ENCODE results near the gene NHEJ1.

NHEJ1 gene

DNA sequence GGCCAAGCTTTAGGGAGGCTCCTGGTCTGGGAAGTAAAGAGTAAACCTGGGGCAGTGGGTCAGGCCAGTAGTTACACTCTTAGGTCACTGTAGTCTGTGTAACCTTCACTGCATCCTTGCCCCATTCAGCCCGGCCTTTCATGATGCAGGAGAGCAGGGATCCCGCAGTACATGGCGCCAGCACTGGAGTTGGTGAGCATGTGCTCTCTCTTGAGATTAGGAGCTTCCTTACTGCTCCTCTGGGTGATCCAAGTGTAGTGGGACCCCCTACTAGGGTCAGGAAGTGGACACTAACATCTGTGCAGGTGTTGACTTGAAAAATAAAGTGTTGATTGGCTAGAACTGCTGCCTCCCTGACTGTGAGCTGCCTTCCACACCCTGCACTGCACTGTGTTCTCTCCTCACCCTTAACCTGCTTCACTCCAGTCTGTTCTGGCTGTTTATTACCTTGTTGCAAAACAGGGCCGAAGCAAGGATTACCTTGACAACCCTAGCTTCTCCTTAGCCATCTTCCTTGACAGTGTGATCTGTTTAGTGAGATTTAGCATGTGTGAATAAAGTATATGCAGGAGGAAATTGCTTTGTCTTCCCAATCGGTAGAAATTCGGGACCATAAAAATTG lies 22.6 kb upstream of the NHEJ1 start:
- FAIRE-seq: no peak
- DNase-seq (ENCODE audit: insufficient read length, low spot score): no peak

DNA sequence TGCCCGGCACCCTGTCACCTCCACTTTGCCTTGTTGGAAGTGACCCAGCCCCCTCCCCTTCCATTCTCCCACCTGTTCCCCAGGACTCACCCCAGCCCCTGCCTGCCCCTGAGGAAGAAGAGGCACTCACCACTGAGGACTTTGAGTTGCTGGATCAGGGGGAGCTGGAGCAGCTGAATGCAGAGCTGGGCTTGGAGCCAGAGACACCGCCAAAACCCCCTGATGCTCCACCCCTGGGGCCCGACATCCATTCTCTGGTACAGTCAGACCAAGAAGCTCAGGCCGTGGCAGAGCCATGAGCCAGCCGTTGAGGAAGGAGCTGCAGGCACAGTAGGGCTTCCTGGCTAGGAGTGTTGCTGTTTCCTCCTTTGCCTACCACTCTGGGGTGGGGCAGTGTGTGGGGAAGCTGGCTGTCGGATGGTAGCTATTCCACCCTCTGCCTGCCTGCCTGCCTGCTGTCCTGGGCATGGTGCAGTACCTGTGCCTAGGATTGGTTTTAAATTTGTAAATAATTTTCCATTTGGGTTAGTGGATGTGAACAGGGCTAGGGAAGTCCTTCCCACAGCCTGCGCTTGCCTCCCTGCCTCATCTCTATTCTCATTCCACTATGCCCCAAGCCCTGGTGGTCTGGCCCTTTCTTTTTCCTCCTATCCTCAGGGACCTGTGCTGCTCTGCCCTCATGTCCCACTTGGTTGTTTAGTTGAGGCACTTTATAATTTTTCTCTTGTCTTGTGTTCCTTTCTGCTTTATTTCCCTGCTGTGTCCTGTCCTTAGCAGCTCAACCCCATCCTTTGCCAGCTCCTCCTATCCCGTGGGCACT lies 21.9 kb upstream of the NHEJ1 start:
- FAIRE-seq (no peak), DNase-seq (ENCODE audit: insufficient read length, low spot score) (no peak)

GRCh38 chr2:219181531-219181930 lies 20.9 kb upstream of the NHEJ1 start:
- no peak for FAIRE-seq
- DNase-seq (ENCODE audit: insufficient read length, low spot score): no peak

DNA sequence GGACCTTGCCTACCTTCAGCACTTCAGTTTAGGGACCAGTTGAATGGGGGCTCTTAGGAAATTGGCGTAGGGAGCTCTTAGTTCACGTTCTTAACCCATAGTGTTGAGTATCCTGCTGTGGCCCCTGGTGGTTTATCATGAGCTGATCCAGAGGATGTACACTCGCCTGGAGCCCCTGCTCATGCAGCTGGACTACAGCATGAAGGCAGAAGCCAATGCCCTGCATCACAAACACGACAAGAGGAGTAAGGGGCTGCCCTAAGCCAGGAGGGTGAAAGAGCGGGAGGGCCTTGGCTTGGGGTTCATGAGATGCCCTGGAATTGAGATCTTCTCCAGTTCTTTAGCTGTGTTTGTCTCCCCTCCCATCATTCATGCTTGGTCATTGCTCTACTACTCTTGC lies 20.3 kb upstream of the NHEJ1 start:
- FAIRE-seq (no peak), DNase-seq (ENCODE audit: insufficient read length, low spot score) (no peak)

DNA sequence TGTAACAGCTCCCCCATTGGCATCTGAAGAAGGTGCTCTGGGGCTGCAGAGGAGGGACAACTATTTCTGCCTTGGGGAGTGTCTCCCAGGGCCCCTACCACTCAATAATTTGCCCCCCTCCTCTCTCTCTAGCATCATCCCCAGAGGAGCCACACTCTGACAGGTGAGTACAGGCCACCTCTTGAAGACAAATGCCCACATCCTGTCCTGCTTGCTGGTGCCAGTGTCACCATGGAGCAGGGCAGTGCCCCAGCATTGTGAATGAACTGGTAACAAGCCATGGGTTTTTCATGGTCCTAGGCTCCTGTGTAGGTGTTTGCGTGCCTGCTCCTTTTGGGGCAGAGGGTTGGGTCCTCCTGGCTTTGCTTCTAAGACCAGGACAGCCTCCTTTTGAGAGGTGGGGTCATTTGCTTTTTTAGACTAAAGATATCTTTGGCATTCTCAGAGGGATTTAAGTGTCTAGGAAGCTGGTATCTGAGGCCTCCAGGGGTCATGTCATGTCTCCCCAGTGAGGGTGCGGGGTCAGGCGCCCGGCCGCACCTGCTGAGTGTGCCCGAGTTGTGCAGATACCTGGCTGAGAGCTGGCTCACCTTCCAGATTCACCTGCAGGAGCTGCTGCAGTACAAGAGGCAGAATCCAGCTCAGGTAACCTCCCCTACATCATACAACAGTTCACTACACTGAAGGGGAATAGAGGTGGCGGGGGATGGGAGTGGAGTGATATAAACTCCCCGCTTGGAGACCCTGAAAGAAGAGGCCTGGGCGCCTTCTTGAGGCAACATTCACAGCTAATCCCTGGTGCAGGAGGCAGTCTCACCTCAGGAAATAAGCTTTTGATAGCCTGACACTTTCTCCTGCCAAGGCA lies 19.2 kb upstream of the NHEJ1 start:
- DNase-seq (ENCODE audit: insufficient read length, low spot score) (no peak), FAIRE-seq (no peak)

- FAIRE-seq (peak; percentile 48), DNase-seq (ENCODE audit: insufficient read length, low spot score) (no peak)
Measured at GRCh38 chr2:219178377-219179175, 18.0 kb upstream of the NHEJ1 start.

DNA sequence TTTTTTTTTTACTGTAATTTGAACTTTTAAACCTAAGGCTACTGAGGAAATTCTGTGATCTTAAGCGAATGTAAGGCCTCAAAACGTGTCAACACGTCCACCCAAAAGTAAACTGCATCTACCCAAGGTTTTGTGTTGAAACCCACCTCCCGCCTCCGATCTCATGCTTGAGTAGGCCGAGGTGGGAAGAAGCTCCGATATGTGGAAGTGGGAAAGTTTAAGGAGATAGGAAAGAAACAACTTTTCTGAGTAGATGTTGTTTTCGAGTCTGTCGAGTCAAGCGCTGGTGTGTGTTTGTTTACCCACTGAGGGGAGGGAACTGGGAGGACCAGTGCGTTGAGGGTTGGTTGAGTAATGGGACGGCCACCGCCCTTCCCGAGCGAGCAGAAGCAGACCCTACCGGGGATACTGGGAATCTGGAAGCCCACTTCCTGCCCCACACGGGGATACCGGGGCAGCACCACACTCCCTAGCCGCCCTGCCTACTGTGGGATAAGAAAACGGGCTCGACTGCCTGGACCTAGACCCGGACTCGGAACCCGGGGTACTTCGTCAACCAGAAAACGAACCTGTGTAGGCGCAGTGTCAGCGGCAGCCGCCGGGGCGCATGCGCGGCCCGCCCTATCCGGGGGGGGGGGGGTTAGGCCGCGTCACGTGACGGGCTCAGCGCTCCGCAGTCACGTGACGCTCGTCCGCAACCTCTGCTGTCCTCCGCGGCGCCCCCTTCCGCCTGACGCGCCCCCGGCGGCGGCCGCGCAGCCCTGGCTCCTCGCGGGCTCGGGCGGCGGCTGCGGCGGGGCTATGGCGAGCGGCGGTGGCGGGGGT lies 17.1 kb upstream of the NHEJ1 start, which contains the start of gene RETREG2:
TSS of gene RETREG2 (plus strand) at position 724 of the 825 bp plus-strand sequence. CDS start at position 802, 78 bp downstream.
- peak; percentile 23 for FAIRE-seq
- DNase-seq (ENCODE audit: insufficient read length, low spot score): peak; percentile 96

DNA sequence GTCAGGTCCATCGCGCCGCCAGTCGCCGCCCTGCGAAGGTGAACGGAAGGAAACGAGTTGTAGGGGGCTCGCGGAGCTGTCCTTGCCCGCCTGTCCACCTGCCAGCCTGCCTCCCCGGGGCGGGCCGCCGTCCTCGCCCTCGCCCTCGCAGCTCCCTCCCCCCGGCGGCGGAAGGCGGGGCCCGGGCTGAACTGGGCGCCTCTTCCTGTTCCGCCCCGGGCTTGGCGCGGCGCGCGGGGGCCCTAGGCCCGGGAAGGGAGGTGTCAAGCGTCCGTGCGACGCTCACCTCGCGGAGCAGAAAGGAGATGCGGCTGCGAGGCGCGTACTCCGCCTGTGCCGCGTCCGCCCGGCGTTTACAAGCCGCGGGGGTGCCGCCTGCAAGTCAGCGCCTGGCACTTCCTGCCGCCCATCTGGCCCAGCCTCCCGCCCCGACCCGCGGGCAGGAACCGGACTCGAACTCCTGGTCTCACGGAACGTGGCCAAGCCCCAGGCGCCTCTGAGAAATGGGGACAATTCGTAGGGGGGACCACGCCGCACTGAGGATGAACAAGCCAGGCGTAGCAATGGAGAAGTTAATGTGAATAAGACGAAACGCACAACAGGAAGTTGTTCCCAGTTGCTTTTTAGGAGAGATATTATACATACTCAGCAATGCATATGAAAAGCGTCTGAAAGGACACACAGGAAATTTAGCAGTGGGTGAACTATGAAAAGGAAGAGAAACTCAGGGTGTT lies 16.4 kb upstream of the NHEJ1 start, which contains the start of gene CNPPD1:
TSS of gene CNPPD1 (minus strand) at position 108 of the 734 bp plus-strand sequence. CDS start at position 11, 97 bp downstream.
- peak; percentile 88 for FAIRE-seq
- peak; percentile 82 for DNase-seq (ENCODE audit: insufficient read length, low spot score)

GRCh38 chr2:219175928-219176817 lies 15.6 kb upstream of the NHEJ1 start:
- DNase-seq (ENCODE audit: insufficient read length, low spot score) (no peak), FAIRE-seq (peak; percentile 68)

GRCh38 chr2:219175486-219175885 lies 14.9 kb upstream of the NHEJ1 start:
- FAIRE-seq: no peak
- DNase-seq (ENCODE audit: insufficient read length, low spot score): no peak

- FAIRE-seq (no peak), DNase-seq (ENCODE audit: insufficient read length, low spot score) (no peak)
Measured at GRCh38 chr2:219174801-219175200, 14.2 kb upstream of the NHEJ1 start.

- FAIRE-seq: no peak
Measured at GRCh38 chr2:219174146-219174545, 13.5 kb upstream of the NHEJ1 start.

GRCh38 chr2:219173176-219173575 lies 12.6 kb upstream of the NHEJ1 start:
- no peak for FAIRE-seq
- no peak for DNase-seq (ENCODE audit: insufficient read length, low spot score)

More at GRCh38 chr2:219174146-219174545, 13.5 kb upstream of the NHEJ1 start:
- no peak for DNase-seq (ENCODE audit: insufficient read length, low spot score)

GRCh38 chr2:219172231-219173154 lies 11.9 kb upstream of the NHEJ1 start:
- FAIRE-seq: no peak
- no peak for DNase-seq (ENCODE audit: insufficient read length, low spot score)

DNA sequence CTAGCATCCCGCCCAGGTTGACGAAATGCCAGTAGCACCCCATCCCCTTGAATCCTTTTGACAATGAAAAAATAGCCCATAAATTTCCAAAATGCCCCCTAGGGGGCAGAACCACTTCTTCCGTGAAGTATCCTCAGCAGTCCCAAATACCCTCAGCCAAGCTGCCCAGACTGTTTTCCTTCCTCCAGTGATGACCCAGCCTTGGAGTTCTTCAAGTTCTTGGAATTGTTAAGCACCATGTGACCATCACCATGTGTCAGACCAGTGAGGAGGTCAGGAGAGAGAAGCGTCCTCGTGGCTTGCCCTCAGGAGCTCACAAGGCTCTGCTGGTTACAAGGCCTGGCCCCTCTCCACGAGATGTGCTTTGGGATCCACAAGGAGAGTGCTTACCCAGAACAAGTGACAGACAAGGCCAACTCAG lies 10.6 kb upstream of the NHEJ1 start:
- FAIRE-seq (peak; percentile 74), DNase-seq (ENCODE audit: insufficient read length, low spot score) (no peak)

DNA sequence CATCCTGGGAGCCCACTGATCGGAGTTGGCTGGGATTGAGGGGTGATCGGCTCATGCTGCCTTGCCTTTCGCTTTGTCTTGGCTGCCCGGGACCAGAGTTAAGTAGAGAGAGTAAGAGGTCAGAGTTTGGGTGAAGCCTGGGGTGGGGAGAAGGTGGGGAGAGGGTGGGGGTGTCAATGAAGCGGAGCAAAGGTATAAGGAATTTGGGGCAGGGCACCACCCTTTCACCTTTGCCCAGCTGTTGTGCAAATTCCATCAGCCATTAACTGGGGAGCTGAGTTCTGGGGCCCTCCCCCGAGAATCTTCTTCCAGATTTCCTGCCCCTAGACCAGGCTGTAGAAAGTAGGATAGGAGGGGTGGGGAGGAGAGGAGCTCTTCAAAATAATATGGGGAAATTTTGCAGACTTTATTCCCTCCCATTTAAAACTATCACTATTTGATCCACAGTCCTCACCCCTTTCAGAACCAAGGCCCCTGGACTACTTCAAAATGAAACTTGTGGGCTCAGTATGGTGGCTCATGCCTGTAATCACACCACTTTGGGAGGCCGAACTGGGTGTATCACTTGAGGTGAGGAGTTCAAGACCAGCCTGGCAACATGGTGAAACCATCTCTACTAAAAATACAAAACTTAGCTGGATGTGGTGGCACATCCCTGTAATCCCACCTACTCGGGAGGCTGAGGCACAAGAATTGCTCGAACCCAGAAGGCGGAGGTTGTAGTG lies 9.5 kb upstream of the NHEJ1 start, which contains the start of gene SLC23A3:
TSS of gene SLC23A3 (minus strand) at position 100 of the 725 bp plus-strand sequence. CDS start at position 55, 45 bp downstream.
- no peak for DNase-seq (ENCODE audit: insufficient read length, low spot score)
- no peak for FAIRE-seq
